ENCODE data around the gene LCLAT1.

- TF ChIP-seq CTCF (IDR thresholded peaks at IDR 0.05) (no peak), POLR2A (IDR thresholded peaks at IDR 0.05; ENCODE audit: low read depth) (no peak), EP300 (IDR thresholded peaks at IDR 0.05) (no peak), POLR2AphosphoS5 (IDR thresholded peaks at IDR 0.05) (no peak)
These were observed 178.7 kb downstream of the LCLAT1 start for GRCh38 chr2:30625701-30626100.
